Jurkat, Clone E6-1 (cell line): ENCODE data around the gene C11orf21.

Experiments
- DNase-seq: peaks from one replicate; pipeline ENCODE4 v3.0.0-alpha.2; 2011; ENCODE audit warnings: low read depth, low spot score
- H3K4me3 ChIP-seq: 2 replicates; pipeline ENCODE4 v1.5.1; 2011; ENCODE audit warnings: mild to moderate bottlenecking, low read length, control low read depth, moderate library complexity

C11orf21 gene

DNA sequence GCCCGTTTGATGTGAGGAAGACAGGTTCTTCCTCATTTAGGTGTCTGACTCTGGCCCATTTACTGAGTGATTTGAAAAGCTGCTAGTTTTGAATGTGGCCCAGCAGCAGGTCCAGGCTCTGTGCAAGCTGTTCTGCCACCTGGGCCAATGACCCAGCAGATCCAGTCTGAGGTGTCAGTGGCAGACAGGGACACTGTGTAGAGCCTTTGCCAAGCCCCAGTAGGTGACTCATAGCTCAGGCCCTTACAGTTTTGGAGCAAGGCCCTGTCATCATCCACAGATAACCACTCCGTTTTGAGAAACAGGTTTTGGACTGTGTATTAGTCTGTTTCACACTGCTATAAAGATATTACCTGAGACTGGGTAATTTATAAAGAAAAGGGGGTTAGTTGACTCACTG lies 24.0 kb upstream of the C11orf21 start:
- H3K4me3 ChIP-seq, result no peak overlapping the region
- DNase-seq, result no peak

DNA sequence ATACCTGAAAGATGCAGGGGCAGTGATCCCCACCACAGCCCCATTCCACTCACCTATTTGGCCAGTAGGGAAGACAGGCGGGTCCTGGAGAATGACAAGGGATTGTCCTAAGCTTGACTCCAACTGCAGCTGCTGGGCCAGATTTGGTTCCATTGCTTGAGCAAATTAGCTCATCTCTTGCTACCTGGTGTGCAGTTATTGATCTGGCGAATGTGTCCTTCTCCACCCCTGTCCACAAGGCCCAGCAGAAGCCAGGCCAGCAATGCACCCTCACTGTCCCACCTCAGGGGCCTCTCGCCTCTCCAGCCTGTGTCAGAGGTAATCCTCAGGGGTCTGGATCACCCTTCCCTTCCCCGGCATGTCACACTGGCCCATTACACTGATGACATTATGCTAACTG lies 23.4 kb upstream of the C11orf21 start:
- H3K4me3 ChIP-seq, result no peak overlapping the region
- no peak for DNase-seq

DNA sequence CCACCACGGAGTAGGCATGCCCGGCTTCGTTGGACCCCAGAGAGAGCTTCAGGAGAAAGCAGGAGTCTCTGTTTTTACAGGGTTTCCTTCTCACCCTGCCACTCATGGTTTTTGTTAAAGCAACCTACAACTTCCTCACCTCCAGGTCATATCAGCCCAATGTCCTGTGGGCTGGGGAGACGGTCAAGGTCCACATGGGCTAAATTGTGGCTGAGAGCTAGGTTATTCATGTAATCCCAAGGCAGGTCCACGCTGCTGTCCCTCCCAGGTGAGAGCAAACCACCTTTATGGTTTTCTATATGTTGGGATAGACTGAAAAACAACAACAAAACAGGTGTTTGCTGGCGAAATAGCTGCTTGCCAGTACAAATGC lies 19.6 kb upstream of the C11orf21 start:
- H3K4me3 ChIP-seq, result no peak overlapping the region
- DNase-seq, result no peak

DNA sequence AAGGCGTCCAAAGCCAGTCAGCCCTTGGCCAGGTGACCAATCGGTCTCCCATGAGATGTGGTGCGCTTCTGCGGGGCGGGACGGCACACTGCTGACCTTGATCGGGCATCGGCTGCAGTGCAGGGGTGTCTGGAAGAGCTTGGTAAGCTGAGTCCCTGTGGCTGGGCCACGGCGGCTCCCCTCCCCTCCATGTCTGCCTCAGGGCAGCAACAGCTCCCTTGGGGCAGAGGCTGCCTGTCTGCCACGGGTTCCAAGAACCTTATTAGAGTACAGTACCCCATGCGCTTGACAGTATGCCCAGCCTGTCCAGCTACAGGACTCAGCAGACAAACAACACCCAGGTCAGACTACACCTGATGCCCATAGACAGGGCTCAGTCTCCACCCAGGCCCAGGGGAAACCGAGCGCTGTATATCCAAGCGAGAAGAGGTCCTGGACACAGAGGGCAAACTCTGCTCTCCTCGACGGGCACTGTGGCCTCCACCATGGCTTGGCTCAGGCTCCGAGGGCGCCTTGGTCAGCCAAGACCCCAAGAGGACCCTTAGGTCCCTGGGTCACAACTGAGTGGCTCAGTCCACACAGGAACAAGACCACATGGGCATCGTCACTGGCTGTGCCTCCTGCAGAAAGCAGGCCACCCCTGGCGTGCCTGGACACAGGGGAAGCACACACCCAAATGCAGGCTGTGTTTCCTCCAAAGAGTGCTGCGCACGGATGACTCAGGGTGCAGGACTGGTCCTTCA lies 19.0 kb upstream of the C11orf21 start:
- no peak overlapping the region for H3K4me3 ChIP-seq
- no peak for DNase-seq

DNA sequence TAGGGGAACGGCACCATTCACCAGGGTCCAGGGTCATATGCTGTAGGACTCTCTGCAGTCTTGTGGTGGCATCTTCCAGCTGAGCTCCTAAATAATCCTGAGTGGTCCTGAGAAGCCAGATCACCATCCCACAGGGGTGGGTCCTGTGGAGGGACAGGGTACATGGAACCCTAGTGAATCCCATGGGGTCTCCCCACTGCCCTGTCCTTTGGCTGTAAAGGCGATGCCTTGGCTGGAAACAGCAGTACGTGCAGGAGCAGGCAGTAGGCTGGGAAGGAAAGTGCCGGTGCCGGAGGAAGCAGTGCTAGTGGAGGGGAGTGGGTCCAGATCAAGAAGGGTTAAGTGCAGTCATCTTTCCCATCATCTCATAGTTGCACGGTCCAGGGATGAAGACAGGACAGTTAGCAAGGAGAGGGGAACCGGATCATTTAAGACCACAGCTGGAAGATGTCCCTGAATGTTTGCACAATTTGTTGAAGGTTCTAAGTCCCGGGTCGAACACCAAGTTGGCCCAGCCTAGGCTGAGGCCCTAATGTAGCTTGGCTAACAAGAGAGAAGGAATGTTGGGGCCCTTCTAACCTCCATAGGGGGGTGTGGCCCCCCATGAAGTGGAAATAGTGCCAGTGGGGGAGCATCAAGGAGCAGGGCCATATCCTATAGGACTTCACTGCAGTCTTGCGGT lies 18.2 kb upstream of the C11orf21 start:
- DNase-seq, result no peak
- no peak overlapping the region for H3K4me3 ChIP-seq

DNA sequence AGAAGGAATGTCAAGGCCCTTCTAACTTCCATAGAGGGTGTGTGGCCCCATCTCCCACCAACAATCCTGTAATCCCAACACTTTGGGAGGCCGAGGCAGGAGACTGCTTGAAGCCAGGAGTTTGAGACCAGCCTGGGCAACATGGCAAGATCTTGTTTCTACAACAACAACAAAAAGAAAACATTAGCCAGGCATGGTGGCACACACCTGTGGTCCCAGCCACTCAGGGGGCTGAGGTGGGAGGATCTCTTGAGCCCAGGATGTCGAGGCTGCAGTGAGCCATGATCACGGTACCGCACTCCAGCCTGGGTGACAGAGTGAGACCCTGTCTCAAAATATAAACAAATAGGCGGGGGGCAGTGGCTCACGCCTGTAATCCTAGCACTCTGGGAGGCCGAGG lies 17.0 kb upstream of the C11orf21 start:
- H3K4me3 ChIP-seq, result no peak overlapping the region
- DNase-seq, result no peak

DNA sequence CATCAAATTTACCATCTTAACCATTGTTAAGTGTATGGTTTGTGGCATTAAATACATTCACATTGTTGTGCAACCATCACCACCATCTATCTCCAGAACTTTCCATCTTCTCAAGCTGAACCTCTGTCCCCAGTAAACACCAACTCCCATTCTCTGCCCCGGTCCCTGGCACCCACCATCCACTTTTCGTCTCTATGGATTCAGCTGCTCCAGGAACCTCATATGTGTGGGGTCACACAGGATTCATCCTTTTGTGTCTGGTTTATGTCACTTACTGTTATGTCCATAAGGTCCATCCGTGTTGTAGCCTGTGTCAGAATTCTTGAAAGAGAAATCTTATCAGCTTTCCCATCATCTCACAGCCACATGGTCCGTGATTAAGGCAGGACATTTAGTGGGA lies 16.4 kb upstream of the C11orf21 start:
- DNase-seq, result no peak
- H3K4me3 ChIP-seq, result no peak overlapping the region

DNA sequence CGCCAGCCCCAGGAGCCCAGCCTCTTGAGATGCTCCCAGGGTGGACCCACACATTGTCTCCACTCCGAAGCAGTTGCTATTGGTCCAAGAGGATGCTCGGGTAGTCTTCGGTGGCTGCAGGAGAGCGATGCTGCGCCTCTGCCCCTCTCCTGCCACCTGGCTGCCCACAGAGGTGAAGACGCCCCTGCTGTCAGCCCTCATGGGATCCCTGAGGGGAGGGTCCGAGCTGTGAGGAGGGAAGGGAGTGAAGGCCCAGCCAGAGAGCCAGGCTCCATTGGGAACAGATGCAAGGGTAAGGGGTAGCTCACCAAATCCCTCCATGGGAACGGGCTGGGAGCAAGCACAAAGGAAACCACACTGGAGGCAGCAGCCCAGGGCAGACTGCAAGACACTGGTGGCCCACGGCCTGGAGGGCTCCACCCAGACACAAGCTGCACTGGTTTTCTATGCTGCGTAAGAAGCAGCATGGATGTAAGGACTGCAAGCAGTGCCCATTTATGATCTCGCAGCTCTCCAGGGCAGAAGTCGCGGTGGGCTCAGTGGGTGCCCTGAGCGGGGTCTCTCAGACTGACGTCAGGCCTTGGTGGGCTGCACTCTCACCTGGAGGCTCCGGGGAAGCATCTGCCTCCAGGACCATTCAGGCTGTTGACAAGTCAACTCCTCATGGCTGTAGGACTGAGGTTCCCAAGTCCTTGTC lies 15.8 kb upstream of the C11orf21 start:
- no peak overlapping the region for H3K4me3 ChIP-seq
- no peak for DNase-seq

DNA sequence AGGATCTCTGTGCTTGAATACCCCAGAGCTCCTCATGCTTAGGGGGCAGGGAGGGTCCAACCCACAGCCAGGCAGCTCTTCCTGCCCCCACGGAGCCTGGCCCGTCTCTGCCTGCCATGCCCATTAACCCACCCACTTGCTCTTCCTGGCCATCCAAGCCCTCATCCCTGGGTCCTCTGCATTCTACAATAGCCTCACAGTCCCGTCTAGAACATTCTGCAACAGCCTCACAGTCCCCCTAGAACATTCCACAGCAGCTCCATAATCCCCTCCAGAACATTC lies 15.2 kb upstream of the C11orf21 start:
- H3K4me3 ChIP-seq, result no peak overlapping the region
- DNase-seq, result no peak

DNA sequence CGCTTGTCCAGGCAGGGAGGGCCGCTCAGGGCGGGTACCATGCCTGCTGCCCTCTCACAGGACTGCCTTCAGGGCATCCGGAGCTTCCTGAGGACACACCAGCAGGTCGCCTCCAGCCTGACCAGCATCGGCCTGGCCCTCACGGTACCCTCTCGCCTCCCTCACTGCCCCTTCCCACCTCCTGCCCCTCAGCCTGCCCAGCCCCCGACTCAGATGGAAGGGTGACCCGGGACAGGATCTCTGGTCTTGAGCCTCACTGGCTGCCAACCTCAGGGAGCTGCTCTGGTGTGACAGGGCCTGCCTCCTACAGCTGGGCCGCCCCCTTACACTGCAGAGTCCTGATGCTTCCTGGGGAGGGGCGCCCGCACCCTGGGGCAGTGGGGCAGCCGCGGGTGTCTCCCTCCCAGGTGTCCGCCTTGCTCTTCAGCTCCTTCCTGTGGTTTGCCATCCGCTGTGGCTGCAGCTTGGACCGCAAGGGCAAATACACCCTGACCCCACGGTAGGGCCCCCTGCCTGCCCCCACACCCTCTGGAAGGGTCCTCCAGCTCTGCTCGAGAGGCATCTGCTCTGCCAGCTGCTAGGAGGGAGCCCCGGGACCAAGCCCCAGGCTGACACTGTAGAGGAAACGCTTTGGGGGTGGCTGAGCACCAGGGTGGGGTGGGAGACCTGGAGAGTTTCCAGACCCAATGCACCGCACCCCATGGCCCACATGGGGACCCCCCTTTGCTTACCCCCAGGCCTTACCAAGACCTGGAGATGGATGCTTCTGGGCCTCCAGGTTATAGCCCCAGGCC lies 14.6 kb upstream of the C11orf21 start:
- no peak for DNase-seq

DNA sequence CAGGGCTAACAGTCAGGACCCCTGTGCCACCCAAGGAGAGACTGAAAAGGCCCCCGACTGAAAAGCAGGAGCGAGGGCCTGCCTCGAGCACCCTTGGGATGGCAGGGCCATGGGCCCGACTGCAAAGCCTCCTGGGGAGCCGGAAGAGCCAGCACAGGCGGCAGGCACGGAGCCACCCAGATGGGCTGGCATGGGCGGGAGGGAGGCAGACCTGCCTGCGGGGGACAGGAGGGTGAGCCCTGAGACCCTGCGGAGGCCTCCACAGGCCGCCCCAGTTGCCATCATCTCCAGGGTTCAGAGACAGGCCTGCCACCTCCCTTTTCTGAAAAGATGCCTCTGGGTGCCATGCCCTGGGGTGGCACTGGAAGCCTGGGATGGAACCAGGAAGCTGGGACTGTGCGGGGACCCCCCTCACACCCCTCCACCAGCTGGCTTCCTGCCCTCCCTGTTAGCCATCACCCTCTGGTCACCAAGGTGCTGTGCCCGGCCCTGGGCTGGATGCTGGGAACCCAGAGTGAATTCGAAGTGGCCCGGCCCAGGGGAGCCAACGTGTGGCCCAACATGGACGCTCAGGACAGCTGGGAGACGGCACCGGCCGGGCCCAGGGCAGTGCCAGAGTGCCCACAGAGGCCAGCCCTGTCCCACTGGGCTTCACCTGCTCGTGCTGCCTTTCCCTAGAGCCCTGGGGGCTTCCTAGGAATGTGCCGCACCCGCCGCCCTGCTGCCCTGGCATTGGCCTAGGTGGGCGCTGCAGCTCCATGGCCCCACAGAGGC lies 13.9 kb upstream of the C11orf21 start:
- DNase-seq, result no peak
- no peak overlapping the region for H3K4me3 ChIP-seq

More for the DNA sequence above, 14.6 kb upstream of the C11orf21 start:
- no peak overlapping the region for H3K4me3 ChIP-seq

DNA sequence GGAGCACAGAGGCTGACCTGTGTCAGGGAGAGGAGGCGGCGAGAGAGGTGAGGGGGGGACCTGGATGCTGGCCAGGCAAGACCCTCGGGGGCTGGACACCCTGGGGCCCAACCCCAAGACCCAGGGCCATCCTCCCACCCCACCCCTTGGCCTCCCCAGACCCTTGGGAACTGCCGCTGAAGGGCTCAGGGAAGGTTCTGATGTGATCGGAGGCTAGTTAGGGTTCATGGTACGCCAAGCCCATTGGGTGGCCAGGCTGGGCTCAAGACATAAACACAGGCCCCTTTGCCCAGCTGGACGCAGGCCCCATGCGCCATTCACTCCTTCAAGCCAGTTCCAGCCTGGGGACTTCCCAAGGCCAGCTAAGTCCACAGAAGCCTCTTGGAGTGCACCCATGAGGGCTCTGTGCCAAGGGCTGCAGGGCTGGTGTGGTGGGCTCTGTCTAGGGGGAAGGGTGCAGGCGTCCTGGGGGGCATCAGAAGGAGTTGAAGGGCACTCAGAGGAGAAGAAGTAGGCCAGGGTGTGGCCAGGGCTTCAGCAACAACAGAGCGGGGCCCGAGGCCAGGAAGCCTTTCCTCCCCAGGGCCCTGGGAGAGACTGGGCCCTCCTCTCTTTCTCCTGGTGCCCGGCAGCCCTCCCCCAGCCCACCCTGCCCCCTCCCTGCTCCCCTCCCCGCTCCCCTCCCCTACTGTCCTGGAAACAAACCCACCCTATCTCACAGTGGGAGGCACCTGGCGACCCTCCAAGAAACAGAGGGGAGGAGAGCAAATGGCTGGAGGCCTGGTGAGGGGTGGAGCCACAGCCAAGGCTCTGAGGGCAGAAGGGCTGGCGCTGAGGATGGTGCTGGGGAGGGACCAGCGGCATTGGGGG lies 13.0 kb upstream of the C11orf21 start:
- DNase-seq, result no peak
- H3K4me3 ChIP-seq, result no peak overlapping the region

DNA sequence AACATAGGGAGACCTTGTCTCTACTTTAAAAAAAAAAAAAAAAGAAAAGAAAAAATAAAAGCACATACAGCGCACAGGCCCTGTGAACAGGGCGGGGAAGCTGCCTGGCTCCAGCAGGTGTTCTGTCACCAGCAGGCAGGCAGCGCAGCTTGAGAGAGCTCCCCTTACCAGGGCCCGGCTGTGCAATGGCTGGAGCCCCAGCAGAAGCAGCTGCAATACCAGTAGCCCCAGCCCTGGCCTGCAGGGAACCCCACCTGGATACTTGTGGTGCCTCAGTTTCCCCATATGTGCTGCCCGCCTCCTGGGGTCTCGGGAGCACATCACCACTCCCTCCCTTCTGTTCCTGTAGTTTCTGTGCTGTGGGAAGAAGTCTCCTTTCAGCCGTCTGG lies 12.4 kb upstream of the C11orf21 start:
- no peak for DNase-seq
- H3K4me3 ChIP-seq, result no peak overlapping the region

DNA sequence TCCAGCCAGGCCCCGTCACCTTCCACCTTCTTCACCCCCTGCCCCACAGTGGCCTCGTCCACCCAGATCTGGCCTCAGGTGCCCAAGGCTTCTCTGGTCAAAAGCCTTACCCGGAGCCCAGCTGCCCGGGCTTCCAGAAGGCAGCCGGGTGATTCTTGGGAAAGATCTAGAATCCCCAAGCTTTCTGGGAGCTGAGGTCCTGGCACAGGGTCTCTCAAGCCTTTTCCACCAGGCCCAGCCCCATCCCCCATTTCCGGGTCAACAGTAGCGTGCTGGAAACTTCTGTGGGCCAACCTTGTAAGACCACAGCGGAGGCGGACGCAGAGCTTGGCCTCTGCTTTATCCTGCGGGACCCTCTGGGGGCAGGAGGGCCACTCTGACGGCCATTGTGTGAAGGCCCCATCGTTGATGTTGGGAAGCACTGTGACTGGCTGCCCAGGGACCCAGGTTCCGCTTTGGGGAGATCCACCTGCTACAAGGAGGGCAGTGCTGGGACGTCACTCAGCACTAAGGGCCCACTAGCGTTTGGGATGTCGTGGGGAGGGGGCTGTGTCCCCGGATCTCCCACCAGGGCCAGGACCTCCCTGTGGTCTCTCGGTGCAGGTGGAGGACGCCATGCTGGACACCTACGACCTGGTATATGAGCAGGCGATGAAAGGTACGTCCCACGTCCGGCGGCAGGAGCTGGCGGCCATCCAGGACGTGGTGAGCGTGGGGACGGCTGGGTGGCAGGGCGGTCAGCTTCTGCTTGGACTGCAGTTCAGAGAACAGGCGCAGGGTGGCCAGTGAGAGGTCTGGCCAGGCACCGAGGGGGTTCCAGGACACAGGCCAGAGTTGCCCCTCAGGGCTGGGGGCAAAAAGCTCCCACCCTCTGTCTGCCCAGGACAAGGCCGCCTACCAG lies 11.6 kb upstream of the C11orf21 start:
- no peak overlapping the region for H3K4me3 ChIP-seq
- DNase-seq, result no peak

DNA sequence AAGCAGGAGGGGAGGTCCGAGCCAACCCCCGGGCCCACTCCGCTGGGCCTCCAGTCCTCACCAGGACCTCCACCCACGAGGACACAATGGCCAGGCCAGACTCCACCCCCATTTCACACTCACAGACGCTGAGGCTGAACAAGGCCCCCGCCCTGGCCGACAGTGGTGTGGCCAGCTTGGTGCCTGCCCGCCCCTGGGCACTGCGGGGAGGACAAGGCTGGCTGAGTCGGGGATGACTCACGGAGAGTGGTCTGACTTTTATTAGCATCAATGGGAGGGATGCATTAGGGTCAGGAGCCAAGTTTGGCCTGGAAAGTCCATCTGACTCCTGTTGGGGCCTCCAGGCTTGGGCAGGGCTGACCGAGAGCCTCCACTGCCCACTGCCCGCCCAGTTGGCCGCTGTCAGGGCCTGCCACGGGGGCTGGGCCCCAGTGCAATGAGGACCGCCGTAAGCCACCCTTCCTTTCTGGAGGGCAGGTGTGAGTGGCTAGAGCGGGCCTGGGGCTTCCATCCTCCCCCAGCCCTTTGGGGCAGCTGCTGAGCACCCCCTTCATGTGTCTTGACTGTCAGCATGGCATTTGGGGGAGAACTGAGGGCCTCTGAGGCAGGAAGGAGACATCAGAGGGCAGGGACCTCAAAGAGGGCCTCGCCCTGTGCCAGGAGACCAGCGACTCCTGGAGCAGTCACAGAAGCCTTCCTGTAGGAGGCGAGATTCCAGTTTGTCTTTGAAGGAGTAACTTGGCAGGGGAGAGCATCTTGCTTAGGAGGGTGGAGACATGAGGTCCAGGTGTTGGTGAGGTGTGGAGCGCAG lies 10.7 kb upstream of the C11orf21 start:
- no peak for DNase-seq
- no peak overlapping the region for H3K4me3 ChIP-seq

DNA sequence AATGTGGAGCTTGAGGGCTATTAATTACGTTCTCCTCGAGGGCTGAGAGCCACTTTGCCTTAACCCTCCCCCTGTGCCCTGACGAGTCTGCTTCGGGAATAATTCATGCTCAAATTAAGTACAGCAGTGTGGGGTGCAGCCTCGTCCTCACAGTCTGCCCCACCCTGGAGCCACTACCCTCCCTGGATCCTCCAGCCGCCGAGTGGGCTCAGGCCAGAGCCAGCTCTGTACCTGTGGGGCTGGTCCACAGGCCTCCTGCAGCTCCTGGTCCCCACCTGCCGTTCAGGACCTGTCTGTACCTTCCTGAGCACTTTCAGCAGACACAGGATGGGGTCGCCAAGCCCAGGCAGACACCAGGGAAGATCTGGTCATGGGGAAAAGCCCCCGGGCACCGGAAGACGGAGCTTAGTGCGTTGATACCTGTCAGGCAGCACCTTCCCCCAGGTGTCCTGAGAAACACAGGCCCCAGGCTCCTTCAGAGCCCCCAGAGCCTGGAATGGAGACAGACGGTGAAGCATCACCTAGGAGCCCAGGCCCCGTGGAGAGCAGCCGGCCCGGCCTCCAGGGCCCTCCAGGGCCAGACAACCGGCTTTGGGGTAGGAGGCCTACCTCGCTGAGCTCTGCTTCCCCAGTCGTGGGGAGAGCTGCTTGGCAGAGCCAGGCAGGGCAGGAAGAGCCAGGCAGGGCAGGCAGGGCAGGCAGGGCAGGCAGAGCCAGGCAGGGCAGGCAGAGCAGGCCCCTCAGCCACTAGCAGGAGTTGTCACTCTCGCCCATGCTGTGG lies 9.8 kb upstream of the C11orf21 start:
- no peak overlapping the region for H3K4me3 ChIP-seq
- DNase-seq, result no peak
